Measurements from ENCODE around the gene IKBIP. TPM values are rescaled to one million over a fixed set of nuclear protein-coding genes. Genes with fewer than 3 reads are reported as not detected.

The IKBIP gene
- total and polyA plus RNA-seq, 7 donors: 4.8 to 15.2 (median 7.2) TPM

- no peak overlapping the region for H3K27ac ChIP-seq
- H3K36me3 ChIP-seq: no peaks in the 10 kb centered on the region
- WGBS, 2 donors: 46 to 79% methylated on average over 4 of the region's 4 CpGs
- no peak overlapping the region for H3K4me3 ChIP-seq
- H3K27me3 ChIP-seq: no peaks in the 10 kb centered on the region
- no peaks in the 10 kb centered on the region for H3K4me1 ChIP-seq
- DNase-seq: no peak
- H3K9me3 ChIP-seq: no peaks in the 10 kb centered on the region
- no peak for TF ChIP-seq EP300 (IDR thresholded peaks at IDR 0.05)
- TF ChIP-seq POLR2AphosphoS5 (IDR thresholded peaks at IDR 0.05): no peak
- TF ChIP-seq CTCF (IDR thresholded peaks at IDR 0.05): no peak
- TF ChIP-seq POLR2A (IDR thresholded peaks at IDR 0.05): no peak
- intact Hi-C loops (cut with DNase I): no loop called here
Observed at GRCh38 chr12:98575013-98575412, 69.6 kb downstream of the IKBIP start.

Small RNAs within 50 kb of the gene (small RNA-seq; reads per million reads assigned to genes)
- 2.8 to 12.0 (median 6.6) reads per million in 3 donors for gene SNORA53

Other genes starting within 250 kb of the IKBIP start
- gene TMPO, start 129.2 kb downstream of the IKBIP start, total RNA-seq: 10 to 100 TPM; 35.4 to 56.5 (median 48.5) TPM
- 10 to 100 TPM; 22.8 to 51.6 (median 25.7) TPM for gene TMPO, start 129.2 kb downstream of the IKBIP start, polyA plus RNA-seq
- gene SLC25A3, start 51.1 kb downstream of the IKBIP start, total RNA-seq: 100 to 1,000 TPM; 525 to 641 (median 599) TPM
- 100 to 1,000 TPM; 551 to 872 (median 668) TPM for gene SLC25A3, start 51.1 kb downstream of the IKBIP start, polyA plus RNA-seq
- gene APAF1, start 502 bp upstream of the IKBIP start, total RNA-seq: 10 to 100 TPM in 2 of 4 donors, 1 to 10 TPM in 2; 6.2 to 14.6 (median 9.4) TPM
- 10 to 100 TPM; 17.3 to 20.1 (median 18.0) TPM for gene APAF1, start 502 bp upstream of the IKBIP start, polyA plus RNA-seq

Data from sigmoid colon (tissue), 7 donors.